Sigmoid colon (tissue), 4 donors: ENCODE measurements around the gene CD99L2.

ENCODE experiments used
- POLR2AphosphoS5 ChIP-seq, 4 donors: sonication (generic); formaldehyde crosslinking; IDR thresholded peaks; one replicate each; pipeline ENCODE4 v1.6.1; 2017; ENCODE audit warnings: antibody characterized with exemption in 4 of 4
- TF ChIP-seq, protein P1 (sequence below), 4 experiments: fragments of 450-650 bp in 3 of 4; fragments of 200-600 bp in 1 of 4; IDR thresholded peaks; one replicate each; pipeline ENCODE4 v1.5.1; 2016 to 2019; ENCODE audit warnings: antibody characterized with exemption in 4 of 4, mild to moderate bottlenecking in 3 of 4, moderate library complexity in 2 of 4

GRCh38 chrX:150765237-150765636 is 133.2 kb downstream of the CD99L2 start:
- TF ChIP-seq, protein P1, sequence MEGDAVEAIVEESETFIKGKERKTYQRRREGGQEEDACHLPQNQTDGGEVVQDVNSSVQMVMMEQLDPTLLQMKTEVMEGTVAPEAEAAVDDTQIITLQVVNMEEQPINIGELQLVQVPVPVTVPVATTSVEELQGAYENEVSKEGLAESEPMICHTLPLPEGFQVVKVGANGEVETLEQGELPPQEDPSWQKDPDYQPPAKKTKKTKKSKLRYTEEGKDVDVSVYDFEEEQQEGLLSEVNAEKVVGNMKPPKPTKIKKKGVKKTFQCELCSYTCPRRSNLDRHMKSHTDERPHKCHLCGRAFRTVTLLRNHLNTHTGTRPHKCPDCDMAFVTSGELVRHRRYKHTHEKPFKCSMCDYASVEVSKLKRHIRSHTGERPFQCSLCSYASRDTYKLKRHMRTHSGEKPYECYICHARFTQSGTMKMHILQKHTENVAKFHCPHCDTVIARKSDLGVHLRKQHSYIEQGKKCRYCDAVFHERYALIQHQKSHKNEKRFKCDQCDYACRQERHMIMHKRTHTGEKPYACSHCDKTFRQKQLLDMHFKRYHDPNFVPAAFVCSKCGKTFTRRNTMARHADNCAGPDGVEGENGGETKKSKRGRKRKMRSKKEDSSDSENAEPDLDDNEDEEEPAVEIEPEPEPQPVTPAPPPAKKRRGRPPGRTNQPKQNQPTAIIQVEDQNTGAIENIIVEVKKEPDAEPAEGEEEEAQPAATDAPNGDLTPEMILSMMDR (IDR thresholded peaks at IDR 0.05) = no peak
- no peak for TF ChIP-seq POLR2AphosphoS5 (IDR thresholded peaks at IDR 0.05)
